Forelimb muscle (tissue), 1 donor: ENCODE results near the gene SH3RF3. TPM values are rescaled to one million over a fixed set of nuclear protein-coding genes. Genes with fewer than 3 reads are reported as not detected.

ENCODE experiments used
- DNase-seq: peaks from one replicate; pipeline ENCODE4 v3.0.0-alpha.2; 2013; ENCODE audit warnings: low read depth
- polyA plus RNA-seq: library from polyadenylated mRNA; unstranded; fragments of 120-200 nt; gene quantifications from one replicate; pipeline ENCODE4 v1.2.1, GENCODE V29; 2013; ENCODE audit not compliant: insufficient read length

Gene SH3RF3
- polyA plus RNA-seq, 1 donor: 3.9 TPM

GRCh38 chr2:109260886-109261700 lies 132.1 kb downstream of the SH3RF3 start:
- DNase-seq: no peak

- DNase-seq: no peak
These were observed 133.1 kb downstream of the SH3RF3 start for GRCh38 chr2:109261906-109262631.

GRCh38 chr2:109264595-109265328 lies 135.8 kb downstream of the SH3RF3 start:
- no peak for DNase-seq

GRCh38 chr2:109265369-109265768 lies 136.4 kb downstream of the SH3RF3 start:
- no peak for DNase-seq

GRCh38 chr2:109265953-109266352 lies 136.9 kb downstream of the SH3RF3 start:
- DNase-seq: no peak

GRCh38 chr2:109266496-109266895 lies 137.5 kb downstream of the SH3RF3 start:
- no peak for DNase-seq

- DNase-seq: no peak
These were observed 138.2 kb downstream of the SH3RF3 start for GRCh38 chr2:109266998-109267854.

- no peak for DNase-seq
These were observed 139.9 kb downstream of the SH3RF3 start for GRCh38 chr2:109268916-109269315.

- DNase-seq: no peak
These were observed 140.9 kb downstream of the SH3RF3 start for GRCh38 chr2:109269706-109270504.

- DNase-seq: no peak
These were observed 141.7 kb downstream of the SH3RF3 start for GRCh38 chr2:109270505-109271312.

GRCh38 chr2:109271920-109272319 lies 142.9 kb downstream of the SH3RF3 start:
- DNase-seq: no peak

GRCh38 chr2:109272461-109272860 lies 143.5 kb downstream of the SH3RF3 start:
- DNase-seq: no peak

GRCh38 chr2:109275120-109276012 lies 146.4 kb downstream of the SH3RF3 start:
- DNase-seq: no peak

GRCh38 chr2:109277406-109277805 lies 148.4 kb downstream of the SH3RF3 start:
- DNase-seq: no peak

- no peak for DNase-seq
These were observed 150.3 kb downstream of the SH3RF3 start for GRCh38 chr2:109279243-109279860.

GRCh38 chr2:109280804-109281203 lies 151.8 kb downstream of the SH3RF3 start:
- no peak for DNase-seq

GRCh38 chr2:109282360-109282759 lies 153.4 kb downstream of the SH3RF3 start:
- DNase-seq: no peak

GRCh38 chr2:109282865-109283264 lies 153.9 kb downstream of the SH3RF3 start:
- DNase-seq: no peak
